H1 (cell line): ENCODE data around the gene TRAF3. TPM values are rescaled to one million over a fixed set of nuclear protein-coding genes. Genes with fewer than 3 reads are reported as not detected.

Source experiments
- CTCF ChIA-PET: fragments of 300-600 bp; sonication (Branson Sonifier 250); formaldehyde crosslinking; loops from one replicate; lab custom pipeline; 2021; ENCODE audit not compliant: partially characterized antibody; lab: Charles Lee
- POLR2A ChIA-PET: fragments of 300-600 bp; sonication (Branson Sonifier 250); formaldehyde crosslinking; loops from one replicate; lab custom pipeline; 2021; ENCODE audit warnings: inconsistent platforms; ENCODE audit not compliant: partially characterized antibody; lab: Charles Lee
- DNase-seq, 2 experiments: peaks; one replicate each; pipeline versions ENCODE4 v3.0.0 to v3.0.0-alpha.2; 2010 to 2022; ENCODE audit warnings: low spot score in 2 of 2, low read depth in 1 of 2, mixed read lengths in 1 of 2
- FAIRE-seq: peaks from 2 replicates; lab custom pipeline; 2011; peaks lifted over from hg19 to GRCh38; lab: Jason Lieb, UNC
- H2AFZ ChIP-seq: 2 replicates; pipeline ENCODE4 v1.8.1; 2012; ENCODE audit warnings: low read length, inconsistent platforms
- H2AK5ac ChIP-seq: 2 replicates; pipeline ENCODE4 v1.6.1; 2013; ENCODE audit warnings: low read depth, low read length
- H2BK120ac ChIP-seq: replicated peaks from 2 replicates; pipeline ENCODE3; 2013; ENCODE audit warnings: low read depth, low read length, inconsistent platforms
- H2BK12ac ChIP-seq: 2 replicates; pipeline ENCODE4 v1.6.1; 2013; ENCODE audit warnings: low read depth, low read length
- H2BK15ac ChIP-seq: 2 replicates; pipeline ENCODE4 v1.6.1; 2013; ENCODE audit warnings: low read length
- H2BK20ac ChIP-seq: 2 replicates; pipeline ENCODE4 v1.6.1; 2013; ENCODE audit warnings: low read length
- H2BK5ac ChIP-seq: 2 replicates; pipeline ENCODE4 v1.6.1; 2013; ENCODE audit warnings: low read depth, low read length
- H3K14ac ChIP-seq: 2 replicates; pipeline ENCODE4 v1.6.1; 2013; ENCODE audit warnings: inconsistent platforms; ENCODE audit not compliant: insufficient read length
- H3K18ac ChIP-seq: 2 replicates; pipeline ENCODE4 v1.6.1; 2013; ENCODE audit warnings: low read length; ENCODE audit errors: extremely low read depth
- H3K23ac ChIP-seq: 2 replicates; pipeline ENCODE4 v1.6.1; 2013; ENCODE audit warnings: inconsistent platforms; ENCODE audit not compliant: insufficient read length
- H3K23me2 ChIP-seq: 2 replicates; pipeline ENCODE4 v1.6.1; 2013; ENCODE audit warnings: low read depth, low read length
- H3K27ac ChIP-seq: 2 replicates; pipeline ENCODE4 v1.6.1; 2011; ENCODE audit warnings: low read depth, low read length, inconsistent platforms
- H3K27me3 ChIP-seq, 4 experiments: replicated peaks in 1 of 4; 1 replicate in 1 of 4; 2 replicates in 3 of 4; pipeline versions ENCODE4 v1.6.1 to v1.8.1; 2011 to 2013; ENCODE audit warnings: low read length in 3 of 4, mild to moderate bottlenecking in 3 of 4, inconsistent platforms in 2 of 4, mixed read lengths in 2 of 4, moderate library complexity in 1 of 4; ENCODE audit not compliant: control insufficient read depth in 3 of 4, insufficient read depth in 3 of 4; ENCODE audit errors: extremely low read depth in 1 of 4
- H3K36me3 ChIP-seq, 4 experiments: 2 replicates each; pipeline versions ENCODE4 v1.6.1 to v1.8.1; 2011 to 2013; ENCODE audit warnings: mild to moderate bottlenecking in 4 of 4, low read length in 3 of 4, moderate library complexity in 2 of 4, control low read depth in 1 of 4, inconsistent platforms in 1 of 4; ENCODE audit not compliant: insufficient read depth in 4 of 4, control insufficient read depth in 2 of 4
- H3K4ac ChIP-seq: replicated peaks from 2 replicates; pipeline ENCODE3; 2013; ENCODE audit warnings: low read length, low read depth, mixed read lengths, inconsistent platforms; ENCODE audit not compliant: insufficient read length
- H3K4me1 ChIP-seq, 4 experiments: replicated peaks in 1 of 4; 1 replicate in 1 of 4; 2 replicates in 3 of 4; pipeline versions ENCODE4 v1.6.1 to v1.8.1; 2011 to 2013; ENCODE audit warnings: low read length in 3 of 4, inconsistent platforms in 2 of 4, mixed read lengths in 1 of 4; ENCODE audit not compliant: insufficient read depth in 4 of 4, control insufficient read depth in 3 of 4
- H3K4me2 ChIP-seq, 2 experiments: 2 replicates each; pipeline versions ENCODE4 v1.6.1 to v1.8.1; 2011 to 2013; ENCODE audit warnings: low read depth in 2 of 2, low read length in 2 of 2, control low read depth in 1 of 2, inconsistent platforms in 1 of 2, mild to moderate bottlenecking in 1 of 2; ENCODE audit not compliant: insufficient read depth in 1 of 2
- H3K4me3 ChIP-seq, 4 experiments: fragments of 200-600, 300-600 bp in 1 of 4; sonication (generic), shearing (Covaris generic), sonication (Bioruptor Twin) in 1 of 4; 2 replicates each; pipeline versions ENCODE4 v1.5.1 to v1.8.1; 2011 to 2016; ENCODE audit warnings: low read length in 4 of 4, low read depth in 3 of 4, control low read depth in 2 of 4, inconsistent platforms in 2 of 4, mild to moderate bottlenecking in 2 of 4, mixed read lengths in 1 of 4, moderate library complexity in 1 of 4; ENCODE audit not compliant: insufficient read depth in 2 of 4; ENCODE audit errors: extremely low read depth in 1 of 4
- H3K56ac ChIP-seq: replicated peaks from 2 replicates; pipeline ENCODE3; 2013; ENCODE audit warnings: low read depth, mild to moderate bottlenecking, mixed read lengths, low read length, inconsistent platforms; ENCODE audit not compliant: insufficient read length
- H3K79me1 ChIP-seq: 2 replicates; pipeline ENCODE4 v1.6.1; 2013; ENCODE audit warnings: low read depth, low read length, control low read depth
- H3K79me2 ChIP-seq, 2 experiments: 2 replicates each; pipeline versions ENCODE4 v1.6.1 to v1.8.1; 2012 to 2013; ENCODE audit warnings: low read length in 2 of 2, mild to moderate bottlenecking in 2 of 2, inconsistent platforms in 1 of 2; ENCODE audit not compliant: insufficient read depth in 2 of 2, control insufficient read depth in 1 of 2
- H3K9ac ChIP-seq, 4 experiments: replicated peaks in 1 of 4; 1 replicate in 1 of 4; 2 replicates in 3 of 4; pipeline versions ENCODE4 v1.6.1 to v1.8.1; 2011 to 2013; ENCODE audit warnings: low read depth in 3 of 4, low read length in 3 of 4, control low read depth in 2 of 4, mild to moderate bottlenecking in 2 of 4, moderate library complexity in 2 of 4, inconsistent platforms in 1 of 4; ENCODE audit errors: extremely low read depth in 1 of 4
- H3K9me3 ChIP-seq, 2 experiments: 2 replicates each; pipeline versions ENCODE4 v1.6.1 to v1.8.1; 2012 to 2013; ENCODE audit warnings: mild to moderate bottlenecking in 2 of 2, moderate library complexity in 2 of 2, control low read depth in 1 of 2, inconsistent platforms in 1 of 2, low read depth in 1 of 2, low read length in 1 of 2, mixed read lengths in 1 of 2; ENCODE audit not compliant: insufficient read depth in 2 of 2
- H4K20me1 ChIP-seq, 2 experiments: replicated peaks in 1 of 2; 2 replicates each; pipeline versions ENCODE3 to v1.8.1; 2011 to 2013; ENCODE audit warnings: inconsistent platforms in 2 of 2, low read length in 2 of 2, mild to moderate bottlenecking in 1 of 2; ENCODE audit not compliant: insufficient read depth in 2 of 2, control insufficient read depth in 1 of 2
- H4K5ac ChIP-seq: 2 replicates; pipeline ENCODE4 v1.6.1; 2013; ENCODE audit warnings: low read length, low read depth, mixed read lengths, inconsistent platforms; ENCODE audit not compliant: insufficient read length
- H4K8ac ChIP-seq: 2 replicates; pipeline ENCODE4 v1.8.0; 2013; ENCODE audit warnings: mild to moderate bottlenecking, moderate library complexity, low read length, inconsistent platforms; ENCODE audit not compliant: insufficient read depth; ENCODE audit errors: extremely low read depth
- H4K91ac ChIP-seq: replicated peaks from 2 replicates; pipeline ENCODE3; 2013; ENCODE audit warnings: low read length, mixed read lengths, inconsistent platforms; ENCODE audit not compliant: insufficient read length
- GTF2F1 ChIP-seq: IDR thresholded peaks from 2 replicates; pipeline ENCODE4 v1.6.1; 2012; ENCODE audit warnings: low read depth, low read length, improper control_type of control experiment, borderline replicate concordance
- NRF1 ChIP-seq: IDR thresholded peaks from 2 replicates; pipeline ENCODE4 v1.6.1; 2011; ENCODE audit warnings: mild to moderate bottlenecking, low read depth, low read length, improper control_type of control experiment
- SUZ12 ChIP-seq: fragments of 200-600 bp; sonication (generic); IDR thresholded peaks from 2 replicates; pipeline ENCODE4 v1.6.1; 2012; ENCODE audit warnings: mild to moderate bottlenecking, inconsistent platforms, low read length, moderate library complexity, mixed read lengths
- WGBS, 2 experiments: shearing (Covaris generic) in 1 of 2; methylation state at CpG; one replicate each; pipeline versions ENCODE4 v1.1.6 to v1.1.7; 2013 to 2015; ENCODE audit warnings: low lambda C conversion rate in 2 of 2, mixed read lengths in 2 of 2, inconsistent platforms in 1 of 2, low coverage in 1 of 2, missing lambda C conversion rate in 1 of 2; ENCODE audit not compliant: insufficient replicate concordance in 2 of 2, insufficient coverage in 1 of 2, insufficient read length in 1 of 2; ENCODE audit errors: extremely low coverage in 1 of 2, missing lambda C conversion rate in 1 of 2; 5-methylcytosine and 5-hydroxymethylcytosine counted together
- polyA plus RNA-seq, 7 experiments: library from polyadenylated mRNA; depleted of rRNA in 3 of 7; stranded (reverse) in 5 of 7; unstranded in 2 of 7; fragments of >200 nt in 5 of 7; fragments of 200-250 nt in 2 of 7; gene quantifications; 1 replicate in 5 of 7; 2 replicates in 1 of 7; 4 replicates in 1 of 7; pipeline versions ENCODE4 v1.2.1 to v1.2.3, GENCODE V29; 2011 to 2013; ENCODE audit warnings: missing spikeins in 2 of 7, mixed read lengths in 2 of 7
- total RNA-seq: library from RNA; stranded (reverse); fragmentation: NEBNext Ultra II Directional; extraction: Animal tissue kit (Norgen Biotek cat#: 25700); gene quantifications from 2 replicates; pipeline ENCODE4 v1.2.1, GENCODE V29; 2021

TRAF3 gene
- total and polyA plus RNA-seq, 2 of the 8 experiments (the other 6 are each of a cell fraction or from before 2014, with no cell fraction given), result 5.8 to 12.1 TPM

- POLR2A ChIA-PET, result no interaction called here
- H3K23me2 ChIP-seq, result no peaks in the 10 kb centered on the region
- no peak overlapping the region for H2BK15ac ChIP-seq
- no peak for FAIRE-seq
- H2BK120ac ChIP-seq, result no peak overlapping the region
- no peaks in the 10 kb centered on the region for H3K4me1 ChIP-seq
- no peak overlapping the region for H3K23ac ChIP-seq
- no peak overlapping the region for H2BK12ac ChIP-seq
- H4K91ac ChIP-seq, result no peak overlapping the region
- no peak overlapping the region for H3K4me3 ChIP-seq
- no peak overlapping the region for H3K56ac ChIP-seq
- CTCF ChIA-PET, result interaction anchor here (0.7 kb wide), 1 partner anchor 19 kb away, joined by 3 read pairs; no protein-coding TSS in a partner anchor
- no peak overlapping the region for H2AK5ac ChIP-seq
- H2AFZ ChIP-seq, result no peak overlapping the region
- TF ChIP-seq SUZ12 (no peak), NRF1 (no peak), GTF2F1 (no peak)
- 95% methylated on average over 38 of the region's 38 CpGs; no CpG with 5 or more reads in 1 of the 2 experiments for WGBS, 2 experiments
- H3K36me3 ChIP-seq, result peaks cover 0 to 21% (median 7%) of the 10 kb centered on the region in 4 experiments; a peak in 3 of 8 replicates
- DNase-seq, result no peak
- no peak overlapping the region for H2BK20ac ChIP-seq
- H3K79me2 ChIP-seq, result no peaks in the 10 kb centered on the region
- no peak overlapping the region for H4K5ac ChIP-seq
- no peak overlapping the region for H2BK5ac ChIP-seq
- H3K79me1 ChIP-seq, result no peaks in the 10 kb centered on the region
- H3K27me3 ChIP-seq, result no peaks in the 10 kb centered on the region
- no peak overlapping the region for H3K4me2 ChIP-seq
- no peak overlapping the region for H3K27ac ChIP-seq
- no peak overlapping the region for H3K4ac ChIP-seq
- no peak overlapping the region for H4K8ac ChIP-seq
- H3K9ac ChIP-seq, result no peak overlapping the region
- H3K9me3 ChIP-seq, result peaks cover 3 to 15% of the 10 kb centered on the region in 2 experiments; a peak in 2 of 4 replicates
- H3K18ac ChIP-seq, result no peak overlapping the region
- no peak overlapping the region for H3K14ac ChIP-seq
- H4K20me1 ChIP-seq, result peaks cover 2% of the 10 kb centered on the region in 2 experiments
Measured at GRCh38 chr14:102905116-102906108, 128.2 kb downstream of the TRAF3 start.
